ENCODE data around the gene C16orf86.

DNA sequence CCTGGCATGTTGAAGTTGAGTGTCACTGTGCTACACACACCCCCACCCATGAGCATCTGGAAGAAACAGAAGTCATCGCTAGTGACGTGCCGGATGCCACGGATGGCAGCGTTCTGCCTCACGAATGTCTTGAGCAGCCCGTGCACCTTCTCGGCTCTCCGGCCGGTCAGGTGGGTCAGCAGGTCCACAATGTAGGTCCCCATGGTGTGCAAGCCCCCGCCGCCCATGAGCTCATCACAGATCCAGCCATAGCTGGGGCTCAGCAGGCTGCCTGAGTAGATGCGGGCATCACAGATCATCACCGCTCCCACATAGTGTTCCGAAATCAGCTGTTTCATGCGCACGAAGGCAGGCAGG lies 8.9 kb downstream of the C16orf86 start:
- TF ChIP-seq EZH2 (IDR thresholded peaks at IDR 0.05) (no peak), FOXP2 (optimal IDR thresholded peaks at IDR 0.05; ENCODE audit: control extremely low read depth, extremely low read length, insufficient read depth) (no peak)

All from SK-N-MC (cell line).